ENCODE results near the gene HOXC13. TPM values are rescaled to one million over a fixed set of nuclear protein-coding genes. Genes with fewer than 3 reads are reported as not detected.

HOXC13 gene
- total and polyA plus RNA-seq, 9 of the 15 experiments (the other 6 are each of a cell fraction or from before 2014, with no cell fraction given) = 0.03 to 0.29 (median 0.17) TPM; not detected in 2

- TF ChIP-seq ZBTB40 (IDR thresholded peaks at IDR 0.05) (no peak), ZBTB40 (CRISPR knock-in tag; IDR thresholded peaks at IDR 0.05) (no peak), SRSF9 (IDR thresholded peaks at IDR 0.05; ENCODE audit: borderline replicate concordance, low read depth, low read length) (no peak), HSF4 (CRISPR knock-in tag; IDR thresholded peaks at IDR 0.05; ENCODE audit: borderline replicate concordance) (no peak), LEF1 (IDR thresholded peaks at IDR 0.05) (no peak), HIVEP1 (CRISPR knock-in tag; IDR thresholded peaks at IDR 0.05) (no peak), STAG1 (CRISPR knock-in tag; IDR thresholded peaks at IDR 0.05; ENCODE audit: borderline replicate concordance) (no peak), ZNF699 (CRISPR knock-in tag; IDR thresholded peaks at IDR 0.05; ENCODE audit: insufficient replicate concordance) (no peak), SNRNP70 (optimal IDR thresholded peaks at IDR 0.05; ENCODE audit: low read depth, low read length) (no peak), TRIM28 (IDR thresholded peaks at IDR 0.05) (no peak), MED1 (CRISPR knock-in tag; IDR thresholded peaks at IDR 0.05; ENCODE audit: borderline replicate concordance) (no peak), ZKSCAN8 (CRISPR knock-in tag; IDR thresholded peaks at IDR 0.05) (no peak), ARID3A (IDR thresholded peaks at IDR 0.05; ENCODE audit: borderline replicate concordance, low read depth, low read length) (peak; percentile 45; the same call in 1 of the 2 replicates), FUS (optimal IDR thresholded peaks at IDR 0.05; ENCODE audit: low read depth, low read length) (no peak), RCOR1 (IDR thresholded peaks at IDR 0.05; ENCODE audit: borderline replicate concordance in 1 of 2, low read depth in 2 of 2, low read length in 2 of 2) (peak in 1 of 2 experiments; percentile 93; a peak in 2 of 4 replicates), BCL6 (CRISPR knock-in tag; IDR thresholded peaks at IDR 0.05) (no peak), SIX5 (IDR thresholded peaks at IDR 0.05; ENCODE audit: borderline replicate concordance in 1 of 2, insufficient read depth in 1 of 2, low read depth in 1 of 2, low read length in 2 of 2) (no peak)
Observed at GRCh38 chr12:53948650-53949593, 10.3 kb downstream of the HOXC13 start (continued).

All from K562 (cell line).